ENCODE data around the gene GNB1. TPM values are rescaled to one million over a fixed set of nuclear protein-coding genes. Genes with fewer than 3 reads are reported as not detected.
A peak's percentile ranks its signal among the peaks of the same experiment; 100 is the strongest.

Gene GNB1
- total RNA-seq, 2 experiments from 2014 or later, result 138 to 149 TPM

DNA sequence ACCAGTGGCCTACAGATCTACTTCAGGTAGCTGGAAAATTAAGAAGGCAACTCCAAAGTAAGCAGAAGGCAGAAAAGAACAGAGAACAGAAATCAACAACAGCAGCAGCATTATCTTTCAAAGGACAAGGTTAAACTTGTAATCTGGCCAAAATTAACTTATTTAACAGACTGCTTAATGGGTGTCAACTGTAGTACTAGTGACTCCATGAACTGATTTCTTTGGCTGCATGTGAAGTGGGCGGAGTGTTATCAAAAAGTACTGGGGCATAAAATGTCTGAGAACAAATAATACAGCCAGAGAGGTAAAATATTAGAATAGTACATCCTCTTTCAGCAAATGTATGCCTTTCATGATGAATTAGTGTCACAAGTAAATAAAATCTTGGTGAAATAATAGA lies 88.0 kb downstream of the GNB1 start:
- no peaks in the 10 kb centered on the region for H3K9me3 Mint-ChIP-seq
- no peak overlapping the region for H3K27ac ChIP-seq (ENCODE audit: low read depth in 1 of 2, low read length in 2 of 2)
- peaks cover 72% of the 10 kb centered on the region for H3K36me3 ChIP-seq (ENCODE audit: insufficient read depth, low read length)
- peaks cover 9% of the 10 kb centered on the region for H3K4me1 ChIP-seq (ENCODE audit: insufficient read depth, low read length)
- ChIA-PET POLR2A (no interaction called here), CTCF (interaction anchor here (0.7 kb wide), 1 partner anchor 106 kb away, joined by 4 read pairs; no protein-coding TSS in a partner anchor)
- H3K27me3 ChIP-seq (ENCODE audit: control insufficient read depth in 1 of 2, insufficient read depth in 2 of 2, low read length in 2 of 2), result no peaks in the 10 kb centered on the region
- intact Hi-C loops (cut with DNase I, micrococcal nuclease), result no loop called here
- DNase-seq, result no peak
- H3K36me3 Mint-ChIP-seq (ENCODE audit: low read depth), result peaks cover 81% of the 10 kb centered on the region
- no peak for TF ChIP-seq CTCF (IDR thresholded peaks at IDR 0.05)
- no peaks in the 10 kb centered on the region for H3K27me3 Mint-ChIP-seq
- peak overlapping the region; percentile 34 for H3K27ac Mint-ChIP-seq
- H3K9me3 ChIP-seq (ENCODE audit: control insufficient read depth in 1 of 2, insufficient read depth in 1 of 2, low read length in 2 of 2), result no peaks in the 10 kb centered on the region
- H3K4me3 Mint-ChIP-seq, result no peak overlapping the region
- ATAC-seq (ENCODE audit: poor library complexity), result no peak
- H3K4me1 Mint-ChIP-seq (ENCODE audit: low read depth), result peaks cover 22% of the 10 kb centered on the region
- no peak overlapping the region for H3K4me3 ChIP-seq (ENCODE audit: low read length)

DNA sequence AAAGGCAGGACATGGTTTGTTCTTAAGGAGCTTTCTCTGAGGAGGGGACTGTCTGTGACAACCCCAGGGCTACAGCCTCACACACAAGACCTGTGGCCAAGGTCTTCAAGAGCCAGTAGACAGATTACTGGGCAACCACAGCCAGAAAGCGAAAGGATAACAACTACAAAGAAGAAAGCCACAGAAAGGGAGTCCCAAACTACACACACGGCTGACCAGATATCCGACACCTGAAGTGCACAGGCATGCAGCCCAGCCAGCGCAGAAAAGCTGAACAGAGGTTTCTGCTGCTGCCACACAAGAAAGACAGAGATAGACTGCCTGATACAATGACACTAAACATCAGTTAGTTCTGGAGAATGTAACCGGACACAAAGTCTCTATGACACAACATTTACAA lies 91.2 kb downstream of the GNB1 start:
- Histone ChIP-seq H3K9me3 (ENCODE audit: control insufficient read depth in 1 of 2, insufficient read depth in 1 of 2, low read length in 2 of 2) (no peaks in the 10 kb centered on the region), H3K27me3 (ENCODE audit: control insufficient read depth in 1 of 2, insufficient read depth in 2 of 2, low read length in 2 of 2) (no peaks in the 10 kb centered on the region), H3K36me3 (ENCODE audit: insufficient read depth, low read length) (peaks cover 80% of the 10 kb centered on the region), H3K27ac (ENCODE audit: low read depth in 1 of 2, low read length in 2 of 2) (no peak overlapping the region), H3K4me3 (ENCODE audit: low read length) (no peak overlapping the region), H3K4me1 (ENCODE audit: insufficient read depth, low read length) (peaks cover 11% of the 10 kb centered on the region)
- DNase-seq, result no peak
- ATAC-seq (ENCODE audit: poor library complexity), result no peak
- no peak for TF ChIP-seq CTCF (IDR thresholded peaks at IDR 0.05)
- intact Hi-C loops (cut with DNase I, micrococcal nuclease), result no loop called here
- ChIA-PET POLR2A (interaction anchor here (0.7 kb wide), 1 partner anchor 20 kb away, joined by 3 read pairs; no protein-coding TSS in a partner anchor), CTCF (no interaction called here)
- Mint-ChIP-seq H3K9me3 (no peaks in the 10 kb centered on the region), H3K27ac (peak overlapping the region; percentile 47), H3K36me3 (ENCODE audit: low read depth) (peaks cover 85% of the 10 kb centered on the region), H3K4me3 (no peak overlapping the region), H3K4me1 (ENCODE audit: low read depth) (peaks cover 26% of the 10 kb centered on the region), H3K27me3 (no peaks in the 10 kb centered on the region)

- Histone ChIP-seq H3K4me3 (ENCODE audit: low read length) (no peak overlapping the region), H3K36me3 (ENCODE audit: insufficient read depth, low read length) (peaks cover 80% of the 10 kb centered on the region), H3K9me3 (ENCODE audit: control insufficient read depth in 1 of 2, insufficient read depth in 1 of 2, low read length in 2 of 2) (no peaks in the 10 kb centered on the region), H3K27me3 (ENCODE audit: control insufficient read depth in 1 of 2, insufficient read depth in 2 of 2, low read length in 2 of 2) (no peaks in the 10 kb centered on the region), H3K27ac (ENCODE audit: low read depth in 1 of 2, low read length in 2 of 2) (no peak overlapping the region), H3K4me1 (ENCODE audit: insufficient read depth, low read length) (peaks cover 7% of the 10 kb centered on the region)
- no peak for TF ChIP-seq CTCF (IDR thresholded peaks at IDR 0.05)
- no peak for DNase-seq
- Mint-ChIP-seq H3K27ac (peak overlapping the region; percentile 67), H3K4me3 (no peak overlapping the region), H3K36me3 (ENCODE audit: low read depth) (peaks cover 88% of the 10 kb centered on the region), H3K4me1 (ENCODE audit: low read depth) (peaks cover 19% of the 10 kb centered on the region), H3K9me3 (no peaks in the 10 kb centered on the region), H3K27me3 (no peaks in the 10 kb centered on the region)
- ChIA-PET CTCF (no interaction called here), POLR2A (interaction anchor here (1.7 kb wide), 1 partner anchor 18 kb away, joined by 6 read pairs; no protein-coding TSS in a partner anchor)
- no peak for ATAC-seq (ENCODE audit: poor library complexity)
- intact Hi-C loops (cut with DNase I, micrococcal nuclease), result no loop called here
Observed at GRCh38 chr1:1797731-1798341, 93.1 kb downstream of the GNB1 start.

All from CD4-positive, alpha-beta T cell (primary cell).